ENCODE results near the gene ZNF740.

- no peak for TF ChIP-seq CTCF (conservative IDR thresholded peaks at IDR 0.05; ENCODE audit: low read length)
- no peak for TF ChIP-seq EZH2phosphoT487 (IDR thresholded peaks at IDR 0.05; ENCODE audit: borderline replicate concordance)
Measured at GRCh38 chr12:53222170-53222721, 41.7 kb downstream of the ZNF740 start.
